Stimulated activated CD8-positive, alpha-beta memory T cell treated with anti-CD3 and anti-CD28 coated beads, Interleukin-4, amount 100 ng/mL, for 4 hours (primary cell): Measurements from ENCODE around the gene DPH7.
"Not testable (repeated sequence)": the region's sequence is repeated elsewhere in the genome, so short reads cannot be mapped to it uniquely, and the experiment has no call there.

Source experiments
- DNase-seq, 2 donors: peaks; one replicate each; pipeline ENCODE4 v3.0.0-alpha.2; 2020; ENCODE audit warnings: low read depth in 2 of 2, low spot score in 1 of 2

DPH7 gene

DNA sequence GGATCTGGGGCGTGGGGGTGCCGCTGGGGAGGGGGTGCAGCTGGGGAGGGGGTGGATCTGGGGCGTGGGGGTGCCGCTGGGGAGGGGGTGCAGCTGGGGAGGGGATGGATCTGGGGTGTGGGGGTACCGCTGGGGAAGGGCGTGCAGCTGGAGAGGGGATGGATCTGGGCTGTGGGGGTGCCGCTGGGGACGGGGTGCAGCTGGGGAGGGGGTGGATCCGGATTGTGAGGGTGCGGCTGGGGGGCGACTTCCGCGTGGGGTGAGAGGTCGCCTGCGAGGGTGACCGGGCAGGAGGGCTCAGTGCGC, 27.8 kb downstream of the DPH7 start:
- not testable (repeated sequence) for DNase-seq

DNA sequence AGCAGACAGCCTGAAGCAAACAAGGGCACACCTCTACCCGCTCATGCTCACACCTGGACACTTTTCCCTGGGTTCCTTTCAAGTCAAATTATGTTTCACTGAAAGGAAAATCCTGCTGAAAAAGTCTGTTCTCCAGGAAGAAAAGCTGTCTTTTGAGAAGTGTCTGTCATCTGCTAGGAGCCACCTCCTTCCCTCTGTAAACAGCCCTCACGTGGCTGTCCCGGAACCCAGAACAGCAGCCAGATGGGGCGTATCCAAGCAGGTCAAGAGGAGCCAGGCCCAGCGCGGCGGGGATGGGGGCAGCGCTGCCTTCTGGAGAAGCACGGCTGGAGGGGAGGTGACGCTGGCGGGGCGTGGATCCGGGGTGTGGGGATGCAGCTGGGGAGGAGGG, 28.5 kb downstream of the DPH7 start, which contains the start of gene PNPLA7:
TSS of gene PNPLA7 (minus strand) at position 172 of the 391 bp plus-strand sequence. CDS start 205 bp downstream, outside the sequence.
- no peak for DNase-seq

- DNase-seq: no peak
These were observed 30.8 kb downstream of the DPH7 start for GRCh38 chr9:137547687-137548543.

- DNase-seq: no peak
These were observed 33.6 kb downstream of the DPH7 start for GRCh38 chr9:137545123-137545522.

- no peak for DNase-seq
These were observed 34.5 kb downstream of the DPH7 start for GRCh38 chr9:137544176-137544760.

DNA sequence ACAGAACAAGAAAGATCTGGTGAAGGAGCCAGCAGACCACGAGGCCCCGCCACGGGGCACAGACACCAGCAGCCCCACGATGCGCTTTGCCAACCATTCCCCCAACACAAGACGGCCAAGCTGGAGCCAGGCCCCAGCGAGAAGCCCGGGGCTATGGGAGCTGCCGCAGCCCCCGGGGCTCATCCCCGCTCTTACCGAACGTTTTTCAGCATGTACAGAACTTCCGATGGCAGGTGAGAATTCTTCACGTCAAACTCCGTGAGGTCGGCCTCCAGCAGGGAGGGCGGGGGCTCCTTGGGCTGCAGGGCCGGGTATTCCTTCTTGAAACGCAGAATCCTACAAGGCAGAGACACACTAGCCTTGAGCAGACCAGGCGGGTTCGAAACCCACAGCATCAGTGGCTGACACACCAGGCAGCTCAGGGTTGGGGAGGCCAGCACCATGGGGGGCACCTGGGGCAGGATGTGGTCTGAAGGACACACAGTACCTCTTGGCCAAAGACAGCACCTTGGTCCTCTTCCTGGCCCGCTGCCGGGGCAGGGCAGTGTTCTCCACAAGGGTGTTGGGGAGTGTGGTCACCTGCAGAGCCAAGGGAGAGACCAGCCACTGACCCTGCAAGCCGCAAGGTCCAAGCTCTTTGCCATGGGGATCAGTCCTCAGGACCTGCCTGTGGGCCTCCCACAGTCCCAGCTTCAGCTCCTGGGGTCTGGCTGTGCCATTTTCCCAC, 35.3 kb downstream of the DPH7 start:
- DNase-seq: no peak

- DNase-seq: no peak
These were observed 36.2 kb downstream of the DPH7 start for GRCh38 chr9:137542486-137542885.

DNA sequence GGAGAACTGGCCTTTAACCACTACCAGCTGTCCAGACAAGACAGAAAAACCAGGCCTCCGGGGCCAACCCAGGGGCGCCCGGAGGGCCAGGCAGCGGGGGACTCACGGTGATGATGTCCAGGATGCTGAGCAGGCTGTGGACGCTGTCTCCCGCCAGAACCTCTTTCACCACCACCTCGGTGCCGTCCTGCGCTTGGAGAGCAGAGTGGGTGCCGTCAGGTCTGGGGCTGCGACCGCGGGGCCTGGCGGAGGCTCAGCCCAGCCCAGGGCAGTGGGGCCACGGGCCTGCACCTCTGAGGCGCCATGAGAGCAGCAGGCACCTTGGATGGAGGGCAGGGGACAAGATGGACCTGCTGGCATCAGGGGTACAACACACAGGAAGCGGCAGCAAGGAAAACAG, 38.2 kb downstream of the DPH7 start:
- no peak for DNase-seq

GRCh38 chr9:137538058-137538457, 40.7 kb downstream of the DPH7 start:
- no peak for DNase-seq

GRCh38 chr9:137536594-137537131, 42.1 kb downstream of the DPH7 start:
- DNase-seq: not testable (repeated sequence)

DNA sequence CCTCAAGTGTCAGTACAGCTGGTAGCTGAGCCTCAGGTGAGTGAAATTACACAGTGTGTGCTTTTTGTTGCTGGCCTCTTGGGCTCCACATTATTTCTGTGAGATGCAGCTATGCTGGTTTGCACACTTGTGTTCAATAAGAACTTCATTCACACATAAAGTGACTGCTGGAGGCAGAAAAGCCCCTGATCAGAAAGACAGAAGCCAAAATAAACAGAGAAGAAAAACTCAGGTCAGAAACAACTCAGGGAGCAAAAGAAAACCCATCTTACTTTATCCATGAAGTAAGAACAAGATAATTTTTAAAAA, 43.7 kb downstream of the DPH7 start:
- no peak for DNase-seq

DNA sequence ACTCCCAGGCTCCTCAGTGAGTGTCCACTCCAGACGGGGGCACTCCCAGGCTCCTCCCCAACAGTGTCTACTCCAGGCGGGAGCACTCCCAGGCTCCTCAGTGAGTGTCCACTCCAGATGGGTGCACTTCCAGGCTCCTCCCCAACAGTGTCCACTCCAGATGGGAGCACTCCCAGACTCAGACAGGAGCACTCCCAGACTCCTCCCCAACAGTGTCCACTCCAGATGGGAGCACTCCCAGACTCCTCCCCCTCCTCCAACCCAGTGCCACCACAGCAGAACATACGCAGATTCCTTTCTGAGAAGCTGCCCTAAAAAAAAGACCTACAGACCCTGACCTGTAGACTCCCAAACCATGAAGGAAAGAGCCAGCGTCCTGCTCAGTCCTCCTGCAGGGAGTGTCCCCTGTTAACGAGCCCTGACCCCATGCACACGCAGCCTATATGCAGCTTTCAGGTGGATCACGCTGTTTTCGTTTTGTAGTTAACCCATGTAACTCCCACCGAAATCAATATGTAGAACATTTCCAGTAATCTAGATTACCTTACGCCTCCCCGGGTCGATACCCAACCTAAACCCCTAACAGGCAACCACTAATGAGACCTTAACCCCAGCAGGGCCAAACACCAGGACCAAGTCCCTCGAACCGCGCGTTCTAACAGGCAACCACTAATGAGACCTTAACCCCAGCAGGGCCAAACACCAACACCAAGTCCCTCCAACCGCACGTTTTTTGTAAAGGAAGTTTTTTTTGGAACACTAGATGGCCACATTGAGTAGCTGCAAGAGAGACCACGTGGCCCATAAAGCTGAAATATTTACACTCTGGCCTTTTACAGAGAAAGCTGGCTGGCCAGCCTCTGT, 44.2 kb downstream of the DPH7 start:
- DNase-seq: no peak

- not testable (repeated sequence) for DNase-seq
These were observed 45.7 kb downstream of the DPH7 start for GRCh38 chr9:137532891-137533468.

DNA sequence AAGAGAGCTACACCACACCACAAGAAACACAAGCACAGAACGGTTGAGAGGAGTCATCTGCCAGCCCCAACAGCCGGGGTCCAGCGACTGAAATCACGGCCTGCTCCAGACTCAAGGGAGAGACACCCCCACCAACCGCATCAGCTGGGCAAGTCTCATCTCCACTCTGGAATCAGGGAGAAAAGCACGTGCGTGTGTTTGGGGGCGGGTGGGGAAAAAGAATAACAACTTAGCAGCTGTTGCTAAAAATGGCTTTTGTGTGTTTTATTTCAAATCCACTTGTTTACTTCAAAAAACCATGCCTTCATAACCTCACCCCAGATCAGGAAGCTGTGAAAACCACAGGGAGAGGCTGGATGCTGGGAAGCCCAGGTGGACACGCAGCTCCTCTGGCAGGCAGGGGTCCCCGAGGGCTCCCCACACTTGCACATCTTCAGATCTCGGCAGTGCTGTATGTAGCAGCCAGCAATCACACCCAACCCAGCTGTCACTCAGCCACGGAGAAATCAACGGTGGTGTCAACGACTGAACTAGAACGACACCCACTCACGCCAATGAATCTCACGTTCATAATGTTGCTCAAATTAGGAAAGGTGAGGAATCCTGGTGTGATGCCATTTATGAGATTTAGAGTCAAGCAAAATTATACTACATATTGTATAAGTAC, 47.5 kb downstream of the DPH7 start:
- no peak for DNase-seq

DNA sequence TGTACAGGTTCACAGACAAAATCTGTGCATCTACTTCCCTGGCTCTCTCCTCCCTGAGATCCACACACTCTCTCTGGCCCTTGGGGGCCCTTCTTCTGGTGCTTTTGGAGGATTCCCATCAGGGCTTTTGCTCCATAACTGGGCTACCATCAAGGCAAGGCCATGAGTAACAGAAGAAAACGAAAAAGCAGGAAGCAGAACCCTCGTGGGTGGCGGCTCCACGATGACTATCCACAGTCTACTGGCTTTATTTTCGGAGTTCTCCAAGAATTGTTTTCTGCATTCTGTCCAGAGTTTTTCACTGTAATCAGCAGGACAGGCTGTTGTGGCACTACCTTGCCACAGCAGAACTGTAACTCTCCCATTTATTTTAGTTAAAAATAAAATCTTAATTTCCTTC, 48.4 kb downstream of the DPH7 start:
- no peak for DNase-seq

DNA sequence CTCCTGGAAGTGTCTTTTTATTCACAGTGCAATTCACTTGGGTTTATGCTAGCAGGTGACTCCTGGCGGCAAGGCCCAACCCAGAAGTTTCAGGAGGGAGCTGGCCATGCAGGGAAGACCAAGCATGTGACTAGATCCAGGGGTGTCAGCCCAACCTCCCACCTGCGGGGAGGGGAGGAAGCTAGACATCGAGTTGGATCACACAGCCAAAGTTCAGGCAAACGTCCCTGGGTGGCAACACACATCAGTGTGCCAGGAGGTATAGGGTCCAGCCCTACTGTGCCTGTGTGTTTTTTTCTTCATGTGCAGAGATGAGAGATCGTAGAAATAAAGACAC, 53.8 kb downstream of the DPH7 start:
- no peak for DNase-seq

DNA sequence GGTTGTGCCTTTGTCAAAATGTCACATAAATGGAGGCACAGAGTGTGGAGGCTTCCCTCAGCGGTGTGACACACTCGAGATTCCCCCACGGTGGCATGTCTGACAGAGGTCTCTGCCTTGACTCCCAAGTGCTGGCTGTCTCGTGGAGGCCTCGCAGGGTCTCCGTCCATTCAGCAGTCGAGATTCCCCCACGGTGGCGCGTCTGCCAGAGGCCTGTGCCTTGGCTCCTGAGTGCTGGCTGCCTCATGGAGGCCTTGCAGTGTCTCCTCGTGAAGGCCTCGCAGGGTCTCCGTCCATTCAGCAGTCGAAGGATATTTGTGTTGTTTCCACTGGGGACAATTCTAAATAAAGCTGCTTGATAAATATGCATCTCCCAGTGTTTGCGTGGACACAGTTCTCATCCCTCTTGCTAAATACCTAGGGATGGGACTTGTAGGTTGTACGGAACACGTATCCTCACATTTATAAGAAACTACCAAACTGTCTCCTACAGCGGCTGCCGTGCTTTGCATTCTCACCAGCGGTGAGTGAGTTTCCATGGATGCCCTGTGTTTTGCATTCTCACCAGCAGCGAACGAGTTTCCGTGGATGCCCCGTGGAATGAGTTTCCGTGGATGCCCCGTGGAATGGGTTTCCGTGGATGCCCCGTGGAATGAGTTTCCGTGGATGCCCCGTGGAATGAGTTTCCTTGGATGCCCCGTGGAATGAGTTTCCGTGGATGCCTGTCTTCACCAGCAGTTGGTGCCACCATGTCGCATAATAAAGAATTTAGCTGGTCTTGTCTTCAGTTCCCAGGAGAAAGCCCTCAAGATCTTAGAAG, 54.4 kb downstream of the DPH7 start:
- no peak for DNase-seq

GRCh38 chr9:137522746-137523455, 55.8 kb downstream of the DPH7 start:
- no peak for DNase-seq
